Stimulated activated CD8-positive, alpha-beta memory T cell treated with anti-CD3 and anti-CD28 coated beads, Interleukin-12 subunit alpha, Interleukin-12 subunit beta, amount 100 ng/mL, for 4 hours (primary cell): ENCODE measurements around the gene LMO3.
"Not testable (repeated sequence)": the region's sequence is repeated elsewhere in the genome, so short reads cannot be mapped to it uniquely, and the experiment has no call there.

Experiments
- DNase-seq: peaks from one replicate; pipeline ENCODE4 v3.0.0-alpha.2; 2020; ENCODE audit warnings: low read depth

Gene LMO3

DNA sequence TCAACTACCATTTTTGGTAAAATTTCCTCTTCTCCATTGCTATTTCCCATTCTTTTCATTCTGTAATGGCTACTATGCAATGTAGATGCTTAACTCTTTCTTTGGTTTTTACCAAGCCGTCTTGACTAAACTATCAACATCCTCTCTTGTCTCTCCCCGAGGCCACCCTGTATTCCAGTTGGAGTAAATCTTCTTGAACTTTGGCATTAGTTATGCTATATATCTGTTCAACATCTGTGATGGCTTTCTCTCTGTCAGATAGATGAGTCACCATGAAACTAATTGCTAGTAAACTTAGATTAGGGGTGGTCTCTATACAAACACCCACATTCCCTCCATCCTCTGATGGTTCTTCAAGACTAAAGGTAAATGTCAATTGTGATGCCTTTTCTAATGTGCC lies 63.4 kb downstream of the LMO3 start:
- DNase-seq, result no peak

DNA sequence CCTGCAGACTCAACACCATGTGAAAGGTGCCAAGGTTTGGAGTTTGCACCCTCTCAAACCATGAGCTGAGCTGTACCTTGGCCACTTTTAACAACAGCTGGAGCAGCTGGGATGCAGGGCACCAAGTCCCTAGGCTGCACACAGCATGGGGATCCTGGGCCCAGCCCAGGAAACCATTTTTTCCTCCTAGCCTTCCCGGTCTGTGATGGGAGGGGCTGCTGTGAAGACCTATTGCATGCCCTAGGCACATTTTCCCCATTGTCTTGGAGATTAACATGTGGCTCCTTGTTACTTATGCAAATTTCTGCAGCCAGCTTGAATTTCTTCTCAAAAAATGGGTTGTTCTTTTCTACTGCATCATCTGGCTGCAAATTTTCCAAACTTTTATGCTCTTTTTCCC lies 68.3 kb downstream of the LMO3 start:
- not testable (repeated sequence) for DNase-seq

DNA sequence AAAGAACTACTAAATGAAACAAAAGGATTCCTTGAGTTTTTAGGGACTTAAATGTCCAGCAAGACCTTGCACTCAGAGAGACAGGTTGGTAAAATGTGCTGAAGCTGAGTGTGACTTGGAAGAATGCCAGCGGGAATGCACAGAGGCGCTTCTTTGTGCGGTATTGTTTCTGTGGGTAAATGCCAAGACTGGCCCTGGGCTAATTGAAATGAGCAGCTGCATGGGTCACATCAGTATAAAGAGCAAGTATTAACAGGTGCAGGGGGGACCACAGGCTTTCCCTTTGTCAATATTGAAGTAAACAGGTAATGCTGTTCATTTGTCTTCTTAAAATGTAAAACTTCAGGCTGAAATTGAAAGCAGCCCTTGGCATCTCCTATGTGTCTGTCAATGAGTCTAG lies 74.3 kb downstream of the LMO3 start:
- no peak for DNase-seq

DNA sequence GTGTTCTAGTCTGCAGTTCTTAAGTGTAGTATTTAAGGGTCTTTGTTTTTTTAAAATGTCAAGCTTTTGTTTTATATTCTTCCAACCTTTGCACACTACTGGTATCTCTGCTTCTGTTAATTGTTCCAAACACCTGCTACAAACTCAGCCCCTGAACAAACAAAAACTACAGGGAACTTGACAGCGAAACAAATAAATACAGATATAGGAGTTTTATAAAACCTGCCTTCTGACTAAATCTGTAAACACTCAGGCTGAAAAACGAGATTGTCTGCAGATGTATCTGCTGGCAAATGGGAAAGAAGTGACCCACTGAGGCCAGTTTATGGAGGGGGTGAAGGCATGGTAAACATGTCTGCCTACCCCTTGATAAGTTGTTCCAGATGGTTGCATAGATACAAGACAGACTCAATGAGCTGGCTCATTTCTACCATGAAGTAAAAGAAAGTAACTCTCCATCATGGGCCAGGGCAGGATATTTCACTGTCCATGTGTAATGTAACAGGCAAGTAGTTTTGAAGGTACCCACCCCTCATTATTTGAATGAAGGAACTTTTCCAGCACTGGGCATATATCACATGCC lies 75.6 kb downstream of the LMO3 start:
- no peak for DNase-seq

DNA sequence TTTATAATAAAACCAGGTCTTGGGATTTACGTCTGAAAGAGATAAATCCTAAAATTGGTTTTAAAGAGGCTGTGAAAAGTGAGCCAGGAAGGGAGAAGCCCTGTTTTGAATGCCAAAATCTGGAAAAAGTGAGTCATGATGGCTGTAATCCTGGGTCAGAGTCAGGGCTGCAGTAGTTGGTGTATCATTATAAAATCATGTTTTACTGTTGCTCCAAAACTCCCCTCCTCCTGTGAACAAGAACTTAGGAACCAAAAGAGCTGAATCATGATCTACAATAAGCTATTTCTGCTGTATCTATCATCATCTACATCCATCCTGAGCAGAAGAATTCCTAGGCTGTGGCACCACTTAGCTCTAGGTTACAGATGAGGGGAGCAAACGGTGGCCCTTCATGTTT lies 79.3 kb downstream of the LMO3 start:
- DNase-seq, result no peak

DNA sequence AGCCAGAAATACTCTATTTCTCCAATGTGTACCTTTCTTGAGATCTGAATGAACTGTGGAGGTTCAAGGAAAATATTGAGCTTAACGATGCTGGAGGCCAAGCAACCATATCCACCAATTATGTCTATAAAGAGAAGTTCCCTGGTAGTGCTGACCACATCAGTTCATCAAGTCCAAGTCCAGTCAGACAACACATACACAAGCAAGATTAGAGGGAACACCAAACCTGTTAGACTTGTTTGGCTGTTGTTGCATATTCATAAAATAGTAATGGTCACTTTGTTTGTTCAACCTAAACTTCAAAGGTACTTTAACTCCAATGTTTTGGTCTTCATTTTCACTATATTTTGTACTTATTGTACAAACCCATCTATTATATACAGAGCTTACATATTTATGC lies 81.6 kb downstream of the LMO3 start:
- DNase-seq, result no peak

DNA sequence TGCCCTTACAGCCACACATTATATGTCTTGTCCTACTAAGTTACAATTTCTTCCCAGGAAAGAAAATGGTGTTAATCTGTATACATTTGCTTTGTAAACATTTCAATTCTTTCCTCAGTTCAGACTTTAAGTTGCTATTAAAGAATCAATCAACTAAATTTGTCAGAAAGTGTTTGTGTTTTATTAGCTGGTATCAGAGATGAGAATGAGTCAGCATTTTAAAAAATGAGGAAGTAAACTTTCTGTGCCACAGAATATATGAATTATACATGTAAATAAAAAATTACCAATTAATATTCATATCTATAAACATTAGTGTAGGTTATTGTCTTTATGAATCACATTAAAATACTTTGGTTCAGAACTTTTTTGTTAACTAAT lies 82.0 kb downstream of the LMO3 start:
- DNase-seq, result no peak

DNA sequence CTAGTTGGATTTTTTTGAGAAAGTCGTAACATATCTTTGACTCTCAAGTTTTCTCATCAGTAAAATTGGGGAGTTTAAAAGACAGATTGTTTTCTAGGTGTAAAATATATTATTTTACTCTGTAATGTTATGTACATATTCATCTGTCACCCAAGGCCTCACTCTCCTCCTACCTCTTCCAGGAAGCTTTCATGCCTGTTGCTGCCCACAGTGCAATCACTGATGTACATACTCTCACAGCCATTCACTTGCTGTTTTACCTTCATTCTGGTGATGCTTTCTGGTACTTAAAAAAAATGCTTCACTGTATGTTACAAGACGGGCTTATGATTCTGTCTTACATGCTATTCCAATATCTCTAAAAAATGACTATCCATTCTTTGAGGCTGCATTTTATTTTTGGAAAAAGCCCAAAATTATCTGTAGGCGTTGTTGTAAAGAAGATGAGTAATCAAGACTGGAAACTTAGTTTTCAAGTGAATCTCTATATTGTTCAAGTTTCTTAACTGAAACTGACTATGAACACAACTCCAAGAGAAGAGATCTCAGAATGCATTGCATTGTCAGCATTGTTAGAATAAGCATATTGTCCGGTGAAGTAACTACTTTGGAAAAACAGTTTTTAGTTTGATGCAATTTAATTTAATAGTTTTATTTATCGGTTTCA lies 82.5 kb downstream of the LMO3 start:
- no peak for DNase-seq

DNA sequence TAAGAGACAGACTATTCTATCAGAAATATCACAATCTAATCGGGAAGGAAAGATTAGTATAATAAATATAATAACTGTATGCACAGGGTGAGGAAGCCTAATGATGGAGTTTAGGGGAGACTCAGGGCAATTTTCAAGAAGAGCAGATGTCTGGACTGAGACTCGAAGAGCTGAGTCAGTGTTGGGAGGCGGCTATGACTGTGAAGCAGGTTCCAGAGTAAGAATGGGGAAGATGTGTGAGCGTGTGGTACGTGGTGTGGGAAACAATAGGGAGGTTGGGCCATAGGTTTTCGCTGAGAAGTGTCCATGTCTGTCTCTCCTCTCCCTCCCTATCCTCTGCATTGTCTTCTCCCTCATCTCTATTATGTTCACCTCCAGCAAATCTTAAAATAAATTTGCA lies 85.6 kb downstream of the LMO3 start:
- DNase-seq, result no peak

DNA sequence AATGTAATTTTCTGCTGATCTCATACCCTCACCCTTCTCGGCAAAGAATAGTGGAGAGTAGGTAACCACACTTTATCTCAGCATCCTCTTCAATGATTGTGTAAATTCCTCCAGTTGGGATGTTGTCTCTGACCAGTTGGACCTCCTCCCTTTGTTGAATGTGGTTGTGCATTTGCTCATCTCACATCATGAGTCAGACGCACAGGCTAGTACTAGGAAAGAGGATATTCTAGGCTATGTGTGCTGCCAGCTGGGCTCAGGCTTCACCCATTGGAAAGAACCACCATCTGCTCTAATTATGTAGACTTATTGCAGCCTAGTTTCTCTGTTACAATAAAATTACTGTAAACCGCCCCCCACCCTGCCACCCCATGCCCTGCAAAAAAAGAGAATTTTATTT lies 90.3 kb downstream of the LMO3 start:
- no peak for DNase-seq

DNA sequence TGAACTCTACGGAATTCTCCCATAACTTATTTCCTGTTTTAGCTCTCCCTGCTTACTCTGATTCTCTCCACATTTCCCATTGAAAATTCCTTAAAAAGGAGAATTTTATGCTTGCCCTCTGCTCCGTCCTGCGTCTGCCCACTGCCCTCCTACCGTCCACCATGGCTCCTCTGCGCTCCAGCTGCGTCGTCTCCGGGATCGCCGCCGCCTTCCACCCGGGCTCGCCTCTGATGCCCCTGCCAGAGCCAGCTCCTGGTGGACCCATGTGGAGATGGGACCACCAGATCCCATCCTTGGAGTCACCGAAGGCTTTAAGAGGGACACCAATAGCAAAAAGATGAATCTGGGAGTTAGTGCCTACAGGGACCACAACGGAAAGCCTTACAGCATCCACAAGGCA lies 92.7 kb downstream of the LMO3 start:
- no peak for DNase-seq

DNA sequence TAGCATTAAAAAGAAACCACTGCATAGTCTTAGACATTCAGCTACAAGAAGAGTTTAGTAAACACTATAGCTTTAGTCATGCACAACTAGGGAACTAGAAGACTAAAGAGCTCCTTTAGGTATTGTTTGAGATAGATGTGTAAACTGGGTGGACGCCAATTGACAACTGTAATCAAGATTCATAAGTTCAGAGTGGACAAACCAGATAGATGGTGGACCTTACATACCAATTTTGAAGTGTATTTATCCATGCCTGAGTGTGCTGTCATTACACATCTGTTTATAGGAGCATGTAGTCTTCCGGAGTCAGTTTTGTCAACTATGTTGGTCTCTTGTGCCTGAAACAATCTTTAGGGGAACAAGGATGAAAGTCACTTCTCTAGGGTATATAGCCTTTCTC lies 96.6 kb downstream of the LMO3 start:
- DNase-seq, result no peak

DNA sequence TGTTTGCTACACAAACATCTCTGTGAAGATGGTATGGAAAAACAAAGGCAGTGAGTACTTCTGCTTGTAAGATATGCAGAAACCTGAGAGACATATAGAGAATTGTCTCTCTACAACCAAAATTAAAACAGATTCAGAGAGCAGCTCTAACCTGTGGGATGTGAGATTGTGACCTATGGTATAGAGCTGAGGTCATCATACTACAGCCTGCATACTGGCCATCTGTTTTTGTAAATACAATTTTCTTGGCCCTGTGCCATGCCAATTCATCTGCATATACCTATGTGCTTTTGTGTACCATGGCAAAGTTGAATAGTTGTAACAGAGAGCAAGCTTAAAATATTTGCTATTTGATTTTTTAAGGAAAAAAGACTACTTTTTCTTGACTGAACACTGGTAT lies 99.6 kb downstream of the LMO3 start:
- no peak for DNase-seq

DNA sequence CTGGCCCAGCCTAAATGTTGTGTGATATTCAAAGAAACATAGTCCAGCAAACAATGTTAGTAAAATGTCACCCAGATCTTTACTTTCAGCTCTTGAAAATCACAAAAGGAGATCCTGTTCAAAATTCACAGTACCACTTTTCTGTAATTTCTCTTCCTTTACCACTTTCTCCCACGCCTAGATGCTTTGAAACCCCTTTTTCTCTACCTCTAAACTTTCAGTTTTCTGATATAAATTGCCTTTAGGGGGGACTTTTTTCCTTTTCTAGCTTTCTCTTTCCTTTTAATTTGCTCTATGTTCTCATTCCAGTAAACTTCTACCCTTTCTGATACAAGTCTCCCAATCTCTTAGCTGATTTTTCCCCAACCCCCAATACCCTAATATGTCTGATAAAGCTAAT lies 101.8 kb downstream of the LMO3 start:
- DNase-seq, result no peak

DNA sequence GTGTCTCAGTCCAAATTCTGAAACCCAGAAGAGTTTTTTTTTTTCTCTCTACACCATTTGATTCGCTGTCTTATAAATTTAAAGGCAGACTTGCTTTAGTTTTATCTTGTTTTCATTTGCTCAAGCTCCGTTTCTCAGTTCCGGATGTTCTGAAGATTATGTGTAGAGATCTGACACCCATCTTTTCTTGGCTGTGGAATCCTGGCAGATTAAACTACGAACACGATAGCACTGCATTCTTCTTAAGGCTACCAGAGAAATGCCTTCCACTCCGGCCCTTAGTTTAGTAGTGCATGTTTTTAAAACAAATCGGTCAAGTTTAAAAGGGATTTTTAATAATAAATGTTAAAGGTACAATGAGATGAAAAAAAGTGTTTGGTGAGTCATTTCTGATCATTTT lies 106.4 kb downstream of the LMO3 start:
- DNase-seq, result no peak
